Mononuclear cell (primary cell): ENCODE measurements around the gene VN1R2. TPM values are rescaled to one million over a fixed set of nuclear protein-coding genes. Genes with fewer than 3 reads are reported as not detected.
"Not testable (repeated sequence)": the region's sequence is repeated elsewhere in the genome, so short reads cannot be mapped to it uniquely, and the experiment has no call there.

Experiments
- H3K27me3 ChIP-seq: 2 replicates; pipeline ENCODE4 v1.6.0; 2011; ENCODE audit warnings: low read length, control low read depth; ENCODE audit not compliant: insufficient read depth
- H3K4me1 ChIP-seq: 2 replicates; pipeline ENCODE4 v1.5.1; 2011; ENCODE audit warnings: mild to moderate bottlenecking, low read length, control low read depth; ENCODE audit not compliant: insufficient read depth
- H3K4me3 ChIP-seq: 2 replicates; pipeline ENCODE4 v1.5.1; 2011; ENCODE audit warnings: mild to moderate bottlenecking, low read length, moderate library complexity
- H3K9me3 ChIP-seq: 2 replicates; pipeline ENCODE4 v1.5.1; 2011; ENCODE audit warnings: low read depth, mild to moderate bottlenecking, control low read depth, low read length
- total RNA-seq: library from RNA; depleted of rRNA; stranded (reverse); fragments of >200 nt; gene quantifications from one replicate; pipeline ENCODE4 v1.2.3, GENCODE V29; 2012

Gene VN1R2
- total RNA-seq, 1 donor: not detected

- Histone ChIP-seq H3K4me1 (no peaks in the 10 kb centered on the region), H3K9me3 (peaks cover 18% of the 10 kb centered on the region), H3K4me3 (no peak overlapping the region), H3K27me3 (no peaks in the 10 kb centered on the region)
These were observed 32.9 kb downstream of the VN1R2 start for GRCh38 chr19:53290758-53291549.

DNA sequence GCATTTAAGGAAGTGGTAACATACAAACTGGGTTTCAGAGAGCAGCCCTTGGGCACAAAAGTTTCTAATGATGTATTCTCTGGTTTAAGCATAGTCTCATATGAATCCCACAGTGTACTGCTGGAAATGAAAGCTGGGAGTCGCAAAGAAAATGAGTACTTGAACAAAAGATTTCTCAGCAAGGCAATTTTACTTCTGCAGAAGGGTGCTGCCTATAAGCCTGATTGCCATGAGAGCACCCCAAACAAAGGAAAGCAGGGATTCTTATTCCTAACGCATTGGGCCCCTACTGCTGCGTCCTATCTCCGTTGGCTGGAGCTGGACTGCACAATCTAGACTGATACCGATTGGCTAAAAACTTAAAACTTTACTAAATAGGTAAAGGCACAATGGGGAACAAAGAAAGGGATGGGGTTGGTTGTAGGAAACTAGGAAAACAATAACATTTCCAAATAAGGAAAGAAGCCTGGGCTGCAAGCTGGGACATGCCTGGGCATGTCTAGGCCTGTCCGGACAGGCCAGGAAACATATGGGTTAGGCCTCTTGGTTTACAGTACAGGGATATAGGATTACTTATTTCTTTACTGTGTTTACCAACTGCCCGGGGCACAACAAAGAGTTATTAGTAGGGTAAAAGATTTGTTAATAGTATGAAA lies 36.8 kb downstream of the VN1R2 start:
- peaks cover 18% of the 10 kb centered on the region for H3K9me3 ChIP-seq
- no peaks in the 10 kb centered on the region for H3K27me3 ChIP-seq
- no peaks in the 10 kb centered on the region for H3K4me1 ChIP-seq
- H3K4me3 ChIP-seq: no peak overlapping the region

- not testable (repeated sequence) for H3K4me1 ChIP-seq, H3K27me3 ChIP-seq, H3K4me3 ChIP-seq, H3K9me3 ChIP-seq
These were observed 43.2 kb downstream of the VN1R2 start for GRCh38 chr19:53301341-53301740.

DNA sequence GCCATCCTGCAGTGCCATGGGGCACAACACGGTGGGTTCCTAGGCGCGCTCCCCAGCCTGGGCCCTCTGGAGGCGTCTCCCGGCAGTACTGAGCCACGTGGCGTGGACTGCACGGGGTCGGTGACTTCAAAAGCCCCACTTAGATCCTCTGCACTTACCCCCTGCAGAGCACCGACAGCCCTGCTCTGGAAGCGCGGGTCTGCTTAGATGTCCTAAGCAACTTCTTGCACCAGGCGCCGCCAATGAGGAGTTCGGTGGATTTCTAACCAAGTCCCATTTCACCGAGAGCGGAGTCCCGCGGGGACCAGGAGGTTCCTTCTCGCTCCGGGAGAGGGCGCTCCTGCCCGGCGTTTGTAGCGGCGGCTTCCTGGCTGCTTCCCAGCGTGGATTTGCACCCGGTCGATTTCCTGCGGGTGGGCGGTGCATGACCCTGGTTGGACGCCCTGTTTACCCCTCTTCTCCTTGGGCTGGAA lies 50.3 kb downstream of the VN1R2 start:
- H3K4me3 ChIP-seq: no peak overlapping the region
- H3K4me1 ChIP-seq: no peaks in the 10 kb centered on the region
- H3K9me3 ChIP-seq: no peaks in the 10 kb centered on the region
- peaks cover 11% of the 10 kb centered on the region for H3K27me3 ChIP-seq

Other genes with a start within 250 kb of the VN1R2 start
- under 0.01 TPM for gene ERVV-1, start 244.4 kb upstream of the VN1R2 start, total RNA-seq
- not detected for gene ERVV-2, start 213.6 kb upstream of the VN1R2 start, total RNA-seq
- gene ZNF160, start 154.9 kb upstream of the VN1R2 start, total RNA-seq: 48.6 TPM
- gene ZNF415, start 125.4 kb upstream of the VN1R2 start, total RNA-seq: 0.52 TPM
- 1.6 TPM for gene ZNF347, start 99.2 kb upstream of the VN1R2 start, total RNA-seq
- gene ZNF665, start 64.9 kb upstream of the VN1R2 start, total RNA-seq: 1.7 TPM
- gene ZNF677, start 3.4 kb upstream of the VN1R2 start, total RNA-seq: 5.5 TPM
- not detected for gene VN1R4, start 9.4 kb downstream of the VN1R2 start, total RNA-seq
- 19.3 TPM for gene ZNF845, start 75.5 kb downstream of the VN1R2 start, total RNA-seq
- gene ZNF525, start 107.4 kb downstream of the VN1R2 start, total RNA-seq: 18.6 TPM
- gene ZNF765, start 136.9 kb downstream of the VN1R2 start, total RNA-seq: 16.7 TPM
- gene ZNF761, start 173.7 kb downstream of the VN1R2 start, total RNA-seq: 8.1 TPM
- gene ZNF813, start 209.4 kb downstream of the VN1R2 start, total RNA-seq: 4.4 TPM